Adrenal gland (tissue), 12 donors: ENCODE results near the gene ZNF595. TPM values are rescaled to one million over a fixed set of nuclear protein-coding genes. Genes with fewer than 3 reads are reported as not detected.

ENCODE experiments used
- polyA plus RNA-seq, 3 donors: library from polyadenylated mRNA; stranded (reverse); fragments of 200-250 nt in 2 of 3; fragments of 350-450 nt in 1 of 3; fragmentation: Illumina TruSeq in 1 of 3; extraction: RNeasy Lipid Tissue Mini Kit (QIAGEN cat#74804) in 1 of 3; gene quantifications; one replicate each; pipeline ENCODE4 v1.2.3, GENCODE V29; 2013 to 2014
- total RNA-seq, 9 donors: library from RNA; depleted of rRNA in 4 of 9; stranded (reverse); fragments of >200 nt in 4 of 9; fragments of 120-200 nt in 1 of 9; fragmentation: NEBNext Ultra II Directional in 1 of 9; extraction: Animal tissue kit (Norgen Biotek cat#: 25700) in 1 of 9; gene quantifications; one replicate each; pipeline versions ENCODE4 v1.1.0 to v1.2.4, GENCODE V29; 2013 to 2023
- donor health status: healthy with polysubstance abuse.
- donor health status: Bipolar disorder and iron deficiency.
- donor health status: DM: yes; HTN: yes; CAD: no.
- donor health status: DM: no; HTN: no; CAD: no.
- donor health status: DM: no; HTN: no; CAD: no.
- donor health status: DM: yes; HTN: yes; CAD: no.

ZNF595 gene
- total and polyA plus RNA-seq, 12 donors: 5.5 to 50.0 (median 13.8) TPM

Other genes starting within 250 kb of the ZNF595 start
- gene ZNF718, start 71.2 kb downstream of the ZNF595 start, total RNA-seq: 10 to 100 TPM in 2 of 9 donors, 1 to 10 TPM in 7; 2.2 to 13.9 (median 5.6) TPM
- 1 to 10 TPM in 2 of 3 donors, under 1 TPM in 1; 0.51 to 7.4 (median 1.4) TPM for gene ZNF718, start 71.2 kb downstream of the ZNF595 start, polyA plus RNA-seq